ENCODE data around the gene MYO1D. TPM values are rescaled to one million over a fixed set of nuclear protein-coding genes. Genes with fewer than 3 reads are reported as not detected.

Gene MYO1D
- total and polyA plus RNA-seq, 11 donors: 3.3 to 15.5 (median 8.9) TPM

- H3K9me3 ChIP-seq: no peaks in the 10 kb centered on the region
- intact Hi-C loops (cut with DNase I): no loop called here
- WGBS, 4 donors: 71 to 78% (median 73%) methylated on average over 5 of the region's 5 CpGs
- H3K27ac ChIP-seq: no peak overlapping the region
- no peak for ATAC-seq
- no peak overlapping the region for H3K4me3 ChIP-seq
- peaks cover 0 to 4% (median 0%) of the 10 kb centered on the region in 9 donors for H3K36me3 ChIP-seq
- H3K27me3 ChIP-seq: no peaks in the 10 kb centered on the region
- DNase-seq: no peak
- H3K4me1 ChIP-seq: peaks cover 0 to 10% (median 6%) of the 10 kb centered on the region in 12 donors
- TF ChIP-seq POLR2A (IDR thresholded peaks at IDR 0.05): no peak
- TF ChIP-seq CTCF (IDR thresholded peaks at IDR 0.05): no peak
These were observed 335.3 kb downstream of the MYO1D start for GRCh38 chr17:32541640-32542039.

DNA sequence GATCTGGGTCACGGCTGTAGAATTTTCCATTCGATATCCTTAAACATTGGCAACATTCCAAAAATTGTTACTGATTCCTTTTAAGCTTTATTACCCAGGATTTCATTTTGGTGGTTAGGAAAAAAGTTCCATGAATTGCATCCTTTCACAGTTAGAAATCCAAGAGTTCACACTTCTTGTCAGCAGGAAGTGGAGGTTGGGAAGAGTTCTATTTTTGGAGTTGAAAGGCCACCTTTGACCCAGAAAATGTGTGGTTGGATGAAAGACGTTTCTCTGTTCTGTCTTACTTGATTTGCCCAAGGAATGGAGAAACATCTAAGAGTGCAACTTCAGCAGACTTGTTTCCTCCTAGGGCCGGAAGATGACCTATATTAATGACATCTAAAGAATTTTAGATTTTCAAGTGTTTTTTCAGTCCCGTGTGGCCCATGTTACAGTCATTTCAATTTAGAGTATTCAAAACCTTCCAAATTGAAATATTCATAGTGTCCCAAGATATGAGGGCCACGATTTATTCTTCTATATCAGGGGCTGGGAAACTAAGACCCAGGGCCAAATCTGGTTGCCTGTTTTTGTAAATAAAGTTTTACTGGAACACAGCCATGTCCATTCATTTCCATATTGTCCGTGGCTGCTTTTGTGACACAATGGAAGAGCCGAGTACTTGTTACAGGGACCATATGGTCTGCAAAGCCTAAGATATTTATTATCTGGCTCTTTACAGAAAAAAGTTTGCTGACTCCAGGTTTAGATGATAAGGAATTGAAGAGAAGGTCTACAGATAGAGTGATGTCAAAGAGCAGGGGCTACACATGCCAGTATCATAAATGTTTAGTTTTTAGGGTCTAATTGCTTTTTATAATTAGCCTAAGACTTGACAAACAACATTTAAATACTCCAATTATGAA, 339.9 kb downstream of the MYO1D start:
- intact Hi-C loops (cut with DNase I): no loop called here
- 36 to 50% (median 41%) methylated on average over 8 of the region's 8 CpGs for WGBS, 4 donors
- Histone ChIP-seq H3K4me1 (peaks cover 0 to 13% (median 7%) of the 10 kb centered on the region in 12 donors), H3K9me3 (no peaks in the 10 kb centered on the region), H3K4me3 (no peak overlapping the region), H3K27ac (peak overlapping the region in 2 of 12 donors; percentile 11 to 34), H3K27me3 (no peaks in the 10 kb centered on the region), H3K36me3 (peaks cover 0 to 4% (median 0%) of the 10 kb centered on the region in 9 donors)
- TF ChIP-seq CTCF (IDR thresholded peaks at IDR 0.05) (no peak), POLR2A (IDR thresholded peaks at IDR 0.05) (no peak)
- no peak for DNase-seq
- peak in 1 of 4 donors; percentile 33 for ATAC-seq

- H3K27ac ChIP-seq: no peak overlapping the region
- intact Hi-C loops (cut with DNase I): no loop called here
- ATAC-seq (no peak), DNase-seq (no peak)
- no peaks in the 10 kb centered on the region for H3K36me3 ChIP-seq
- no peaks in the 10 kb centered on the region for H3K27me3 ChIP-seq
- no peak overlapping the region for H3K4me3 ChIP-seq
- H3K4me1 ChIP-seq: peaks cover 0 to 13% (median 7%) of the 10 kb centered on the region in 12 donors
- no peak for TF ChIP-seq POLR2A (IDR thresholded peaks at IDR 0.05)
- TF ChIP-seq CTCF (IDR thresholded peaks at IDR 0.05): no peak
- no peaks in the 10 kb centered on the region for H3K9me3 ChIP-seq
- 80 to 88% (median 86%) methylated on average over 3 of the region's 3 CpGs for WGBS, 4 donors
These were observed 343.6 kb downstream of the MYO1D start for GRCh38 chr17:32533296-32533695.

DNA sequence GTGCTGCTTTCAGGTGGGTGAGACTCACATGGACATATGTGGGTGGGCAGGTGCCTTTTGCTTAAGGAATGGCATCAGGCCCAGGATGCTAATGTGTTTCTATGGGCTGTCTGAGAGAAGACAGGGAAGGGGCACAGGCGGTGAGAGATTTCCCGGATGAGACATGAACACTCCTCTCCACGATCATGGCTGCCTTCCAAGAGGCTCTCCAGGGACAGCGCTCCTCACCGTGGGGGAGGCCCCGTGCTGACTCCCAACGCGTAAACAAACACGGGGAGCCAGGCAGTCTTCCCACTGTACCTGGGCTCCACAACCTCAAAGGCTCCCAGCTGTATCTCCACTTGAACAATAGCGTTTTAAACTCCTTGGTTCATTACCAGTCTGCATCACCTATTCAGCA, 347.3 kb downstream of the MYO1D start:
- Histone ChIP-seq H3K27me3 (no peaks in the 10 kb centered on the region), H3K4me3 (no peak overlapping the region), H3K36me3 (no peaks in the 10 kb centered on the region), H3K9me3 (no peaks in the 10 kb centered on the region), H3K27ac (no peak overlapping the region), H3K4me1 (peaks cover 0 to 12% (median 5%) of the 10 kb centered on the region in 12 donors)
- no peak for DNase-seq
- WGBS, 4 donors: 35 to 47% (median 41%) methylated on average over 9 to 10 of the region's 10 CpGs
- no peak for ATAC-seq
- no peak for TF ChIP-seq CTCF (IDR thresholded peaks at IDR 0.05)
- TF ChIP-seq POLR2A (IDR thresholded peaks at IDR 0.05): no peak
- intact Hi-C loops (cut with DNase I): loop anchor here in 2 of 10 donors (10.0 kb wide), 2 partner anchors 45 to 65 kb away; no protein-coding TSS in a partner anchor
